HEK293 (cell line): ENCODE measurements around the gene SLC12A3.

Source experiments
- CTCF ChIA-PET: fragments of 350-600 bp; formaldehyde crosslinking; extraction: SDS; loops from one replicate; lab custom pipeline; 2021; ENCODE audit warnings: antibody characterized with exemption; lab: Yijun Ruan, JAX
- POLR2A ChIA-PET: fragments of 300-600 bp; formaldehyde crosslinking; extraction: SDS; loops from one replicate; lab custom pipeline; 2020; ENCODE audit warnings: antibody characterized with exemption, inconsistent platforms; lab: Yijun Ruan, JAX
- H3K27ac ChIP-seq: fragments of 200-500 bp; sonication (Bioruptor generic); 2 replicates; pipeline ENCODE4 v1.5.1; 2014; ENCODE audit warnings: low read depth, low read length, control low read depth, inconsistent platforms; ENCODE audit errors: extremely low read depth
- H3K36me3 ChIP-seq, 2 experiments: fragments of 200-500 bp in 1 of 2; sonication (Bioruptor generic) in 1 of 2; 1 replicate in 1 of 2; 2 replicates in 1 of 2; pipeline ENCODE4 v1.5.1; 2014 to 2017; ENCODE audit warnings: inconsistent platforms in 2 of 2, low read length in 2 of 2; ENCODE audit not compliant: control insufficient read depth in 2 of 2, insufficient read depth in 1 of 2
- H3K4me1 ChIP-seq: fragments of 200-500 bp; sonication (Bioruptor generic); 2 replicates; pipeline ENCODE4 v1.5.1; 2014; ENCODE audit warnings: mild to moderate bottlenecking, low read length, inconsistent platforms; ENCODE audit not compliant: control insufficient read depth, insufficient read depth
- H3K4me3 ChIP-seq: 2 replicates; pipeline ENCODE4 v1.5.1; 2011; ENCODE audit warnings: low read depth, mild to moderate bottlenecking, control low read depth, low read length, moderate library complexity
- H3K9me3 ChIP-seq: fragments of 200-500 bp; sonication (Bioruptor generic); 2 replicates; pipeline ENCODE4 v1.5.1; 2014; ENCODE audit warnings: low read depth, low read length, inconsistent platforms; ENCODE audit not compliant: control insufficient read depth, insufficient read depth
- CTCF ChIP-seq: fragments of 450-650 bp; formaldehyde crosslinking; IDR thresholded peaks from 2 replicates; pipeline ENCODE4 v1.5.1; 2016; ENCODE audit warnings: missing biosample characterization, missing genetic modification characterization
- SCRT2 ChIP-seq: fragments of 450-650 bp; formaldehyde crosslinking; IDR thresholded peaks from 2 replicates; pipeline ENCODE4 v1.5.1; 2016; ENCODE audit warnings: missing biosample characterization, missing genetic modification characterization
- ZBTB44 ChIP-seq: fragments of 450-650 bp; IDR thresholded peaks from 2 replicates; pipeline ENCODE4 v1.5.1; 2018; ENCODE audit warnings: missing biosample characterization, mild to moderate bottlenecking, missing genetic modification characterization
- ZBTB7A ChIP-seq: fragments of 450-650 bp; formaldehyde crosslinking; IDR thresholded peaks from 2 replicates; pipeline ENCODE4 v1.5.1; 2016; ENCODE audit warnings: low read depth, missing biosample characterization, missing genetic modification characterization
- ZFHX2 ChIP-seq: fragments of 450-650 bp; formaldehyde crosslinking; conservative IDR thresholded peaks from 2 replicates; pipeline ENCODE4 v1.5.1; 2016; ENCODE audit warnings: missing biosample characterization, missing genetic modification characterization
- ZNF114 ChIP-seq: fragments of 450-650 bp; formaldehyde crosslinking; IDR thresholded peaks from 2 replicates; pipeline ENCODE4 v1.5.0; 2017; ENCODE audit warnings: missing biosample characterization, missing genetic modification characterization
- ZNF140 ChIP-seq: fragments of 450-650 bp; formaldehyde crosslinking; IDR thresholded peaks from 2 replicates; pipeline ENCODE4 v1.5.1; 2016; ENCODE audit warnings: missing biosample characterization, missing genetic modification characterization
- ZNF175 ChIP-seq: fragments of 450-650 bp; formaldehyde crosslinking; IDR thresholded peaks from 2 replicates; pipeline ENCODE4 v1.5.1; 2016; ENCODE audit warnings: missing biosample characterization, missing genetic modification characterization
- ZNF280D ChIP-seq: fragments of 450-650 bp; formaldehyde crosslinking; IDR thresholded peaks from 2 replicates; pipeline ENCODE4 v1.5.1; 2016; ENCODE audit warnings: missing biosample characterization, missing genetic modification characterization
- ZNF350 ChIP-seq: fragments of 450-650 bp; formaldehyde crosslinking; IDR thresholded peaks from 2 replicates; pipeline ENCODE4 v1.5.0; 2017; ENCODE audit warnings: missing biosample characterization, mild to moderate bottlenecking, missing genetic modification characterization
- ZNF37A ChIP-seq: fragments of 450-650 bp; IDR thresholded peaks from 2 replicates; pipeline ENCODE4 v1.5.1; 2018; ENCODE audit warnings: missing biosample characterization, missing genetic modification characterization
- ZNF48 ChIP-seq: fragments of 450-650 bp; formaldehyde crosslinking; IDR thresholded peaks from 2 replicates; pipeline ENCODE4 v1.5.1; 2016; ENCODE audit warnings: missing biosample characterization, missing genetic modification characterization
- ZNF544 ChIP-seq: fragments of 450-650 bp; formaldehyde crosslinking; IDR thresholded peaks from 2 replicates; pipeline ENCODE4 v1.5.0; 2017; ENCODE audit warnings: missing biosample characterization, missing genetic modification characterization
- ZNF600 ChIP-seq: fragments of 450-650 bp; formaldehyde crosslinking; IDR thresholded peaks from 2 replicates; pipeline ENCODE4 v1.5.1; 2016; ENCODE audit warnings: missing biosample characterization, missing genetic modification characterization
- ZNF664 ChIP-seq: fragments of 450-650 bp; formaldehyde crosslinking; IDR thresholded peaks from 2 replicates; pipeline ENCODE4 v1.5.1; 2016; ENCODE audit warnings: missing biosample characterization, missing genetic modification characterization
- ZSCAN5A ChIP-seq: fragments of 450-650 bp; formaldehyde crosslinking; IDR thresholded peaks from 2 replicates; pipeline ENCODE4 v1.5.1; 2016; ENCODE audit warnings: missing biosample characterization, missing genetic modification characterization
- ZXDB ChIP-seq: fragments of 450-650 bp; formaldehyde crosslinking; IDR thresholded peaks from 2 replicates; pipeline ENCODE4 v1.5.1; 2016; ENCODE audit warnings: missing biosample characterization, missing genetic modification characterization

The SLC12A3 gene

DNA sequence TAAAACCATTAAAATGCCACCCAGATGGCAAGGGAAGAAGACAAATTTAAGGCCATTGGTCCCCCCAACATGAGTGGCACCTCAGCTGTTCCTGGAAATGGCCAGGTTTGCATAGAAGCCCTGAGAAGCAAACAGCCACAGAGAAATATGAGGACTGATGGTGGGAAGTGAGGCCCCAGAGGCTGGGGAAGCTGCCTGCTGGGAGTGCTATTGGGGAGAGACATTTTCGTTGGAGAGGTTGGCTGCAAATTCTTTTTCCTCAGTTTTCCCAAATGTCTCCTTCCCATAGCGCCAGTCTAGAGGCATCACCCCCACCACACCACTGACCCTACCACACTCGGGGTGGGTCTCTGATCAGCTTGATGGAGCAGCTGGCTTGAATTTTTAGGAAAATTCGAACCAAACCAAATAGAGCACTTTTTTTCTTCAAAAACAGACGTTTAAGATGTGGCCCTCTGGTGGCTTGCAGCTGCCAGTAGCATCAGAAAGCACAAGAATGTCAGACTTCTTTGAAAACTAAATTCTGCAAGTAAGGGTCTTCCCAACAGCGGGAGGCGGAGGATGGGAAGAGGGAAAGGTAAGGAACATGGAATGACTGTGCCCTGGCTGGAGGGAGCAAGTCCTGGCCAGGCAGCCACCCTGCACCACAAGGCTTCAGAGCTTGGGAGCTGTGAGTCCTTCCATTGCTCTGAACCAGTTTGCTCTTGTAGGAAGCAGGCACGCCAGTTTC, 13.2 kb upstream of the SLC12A3 start:
- 0 out of 2 replicates have a peak, but pooled peaks have one; percentile 7 for TF ChIP-seq CTCF
- TF ChIP-seq ZNF175 = no peak
- no peak for TF ChIP-seq ZBTB44 (tag by site-specific recombination)
- POLR2A ChIA-PET = interaction anchor here (0.6 kb wide), 1 partner anchor 334 kb away, joined by 3 read pairs; no protein-coding TSS in a partner anchor
- H3K27ac ChIP-seq = no peak overlapping the region
- H3K4me1 ChIP-seq = no peaks in the 10 kb centered on the region
- H3K9me3 ChIP-seq = no peaks in the 10 kb centered on the region
- CTCF ChIA-PET = interaction anchor here (0.6 to 3.6 kb wide), 4 partner anchors 8 to 98 kb away, joined by 3 to 17 read pairs (median 4); no protein-coding TSS in a partner anchor
- no peak overlapping the region for H3K4me3 ChIP-seq
- no peaks in the 10 kb centered on the region for H3K36me3 ChIP-seq

DNA sequence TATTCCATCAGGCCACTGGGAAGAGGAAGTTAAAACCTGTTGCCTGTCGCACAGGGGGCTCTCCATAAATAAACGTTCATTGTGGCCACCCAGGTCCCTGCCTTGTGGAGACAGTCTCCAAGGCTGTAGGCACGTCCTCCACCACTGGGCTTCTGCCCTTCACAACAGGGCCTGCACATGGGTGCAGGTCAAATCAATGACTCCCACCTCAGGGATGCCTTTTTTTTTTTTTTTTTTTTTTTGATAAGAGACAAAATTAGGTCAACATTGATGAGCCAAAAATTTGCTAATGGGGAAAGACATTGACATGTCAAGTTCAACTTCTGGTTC, 12.6 kb upstream of the SLC12A3 start:
- Histone ChIP-seq H3K36me3 (no peaks in the 10 kb centered on the region), H3K27ac (no peak overlapping the region), H3K4me1 (no peaks in the 10 kb centered on the region), H3K9me3 (no peaks in the 10 kb centered on the region), H3K4me3 (no peak overlapping the region)
- ChIA-PET CTCF (interaction anchor here (0.6 to 3.6 kb wide), 2 partner anchors 59 to 97 kb away, joined by 3 to 17 read pairs; no protein-coding TSS in a partner anchor), POLR2A (interaction anchor here (0.8 to 1.6 kb wide), 2 partner anchors 9 kb away, joined by 3 to 4 read pairs; no protein-coding TSS in a partner anchor)
- TF ChIP-seq SCRT2 (tag by site-specific recombination) (peak; percentile 29; the same call in 1 of the 2 replicates), ZNF664 (tag by site-specific recombination) (no peak)

DNA sequence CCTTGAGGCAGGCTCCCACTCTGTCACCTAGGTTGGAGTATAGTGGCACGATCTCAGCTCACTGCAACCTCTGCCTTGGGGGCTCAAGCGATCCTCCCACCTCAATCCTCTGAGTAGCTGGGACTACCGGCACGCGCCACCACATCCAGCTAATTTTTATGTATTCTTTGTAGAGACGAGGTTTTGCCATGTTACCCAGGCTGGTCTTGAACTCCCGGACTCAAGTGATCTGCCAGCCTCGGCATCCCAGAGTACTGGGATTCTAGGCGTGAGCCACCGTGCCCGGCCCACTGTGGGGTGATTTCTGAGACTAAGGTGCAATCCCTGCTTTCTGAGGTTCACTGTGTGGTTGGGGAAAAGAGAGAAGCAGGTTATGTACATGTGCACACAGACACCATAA, 12.0 kb upstream of the SLC12A3 start:
- Histone ChIP-seq H3K27ac (no peak overlapping the region), H3K4me1 (no peaks in the 10 kb centered on the region), H3K4me3 (no peak overlapping the region), H3K36me3 (no peaks in the 10 kb centered on the region), H3K9me3 (no peaks in the 10 kb centered on the region)
- CTCF ChIA-PET = interaction anchor here (0.6 to 3.6 kb wide), 2 partner anchors 60 to 1094 kb away, joined by 3 to 17 read pairs; no protein-coding TSS in a partner anchor
- POLR2A ChIA-PET = interaction anchor here (0.8 to 1.6 kb wide), 2 partner anchors 9 to 10 kb away, joined by 3 to 4 read pairs; no protein-coding TSS in a partner anchor
- TF ChIP-seq ZNF544 (tag by site-specific recombination) (no peak), ZNF140 (tag by site-specific recombination) (no peak), ZNF280D (no peak), SCRT2 (tag by site-specific recombination) (no peak)

- Histone ChIP-seq H3K27ac (no peak overlapping the region), H3K4me3 (no peak overlapping the region), H3K36me3 (no peaks in the 10 kb centered on the region), H3K9me3 (no peaks in the 10 kb centered on the region), H3K4me1 (no peaks in the 10 kb centered on the region)
- POLR2A ChIA-PET = interaction anchor here (0.6 to 0.7 kb wide), 2 partner anchors 17 to 92 kb away, joined by 3 read pairs; no protein-coding TSS in a partner anchor
- CTCF ChIA-PET = interaction anchor here (4.3 kb wide), 1 partner anchor 12 kb away, joined by 22 read pairs; no protein-coding TSS in a partner anchor
- TF ChIP-seq ZNF48 = no peak
- no peak for TF ChIP-seq ZXDB
- TF ChIP-seq ZNF600 = no peak
- TF ChIP-seq ZNF37A (tag by site-specific recombination) = no peak
- TF ChIP-seq ZNF350 = no peak
- TF ChIP-seq ZSCAN5A = no peak
- TF ChIP-seq ZNF114 = no peak
- TF ChIP-seq ZBTB7A (tag by site-specific recombination) = no peak
- TF ChIP-seq ZFHX2 (tag by site-specific recombination) = no peak
Observed at GRCh38 chr16:56855201-56855600, 9.8 kb upstream of the SLC12A3 start.
